ENCODE results near the gene SFN. TPM values are rescaled to one million over a fixed set of nuclear protein-coding genes. Genes with fewer than 3 reads are reported as not detected.

Gene SFN
- total and polyA plus RNA-seq, 2 donors (not counting 1 experiment from before 2014, with no cell fraction given) = 0.09 to 0.34 TPM

- Histone ChIP-seq H3K27ac (ENCODE audit: low read length in 2 of 2) (peak overlapping the region in 1 of 2 donors; percentile 54), H3K4me3 (ENCODE audit: control extremely low read depth in 1 of 5, extremely low read depth in 1 of 5, insufficient read depth in 1 of 5, low read depth in 2 of 5, low read length in 4 of 5) (peak overlapping the region in 1 of 5 experiments; percentile 39), H3K4me1 (ENCODE audit: control insufficient read depth in 2 of 2, insufficient read depth in 2 of 2, low read length in 2 of 2) (peaks cover 40 to 60% of the 10 kb centered on the region in 2 donors), H3K9ac (ENCODE audit: low read length) (no peak overlapping the region), H3K27me3 (replicated peaks in 1 of 4; ENCODE audit: control extremely low read depth in 1 of 4, control insufficient read depth in 3 of 4, insufficient read depth in 4 of 4, low read length in 3 of 4) (peaks cover 0 to 6% (median under 1%) of the 10 kb centered on the region in 4 experiments), H3K36me3 (replicated peaks in 1 of 2; ENCODE audit: control extremely low read depth in 1 of 2, control insufficient read depth in 1 of 2, extremely low read depth in 1 of 2, insufficient read depth in 2 of 2, low read length in 1 of 2) (peaks cover 0 to 5% of the 10 kb centered on the region in 2 experiments), H3K4me2 (replicated peaks; ENCODE audit: low read depth, low read length, poor library complexity, severe bottlenecking) (peak overlapping the region; percentile 36), H3K79me2 (ENCODE audit: control insufficient read depth, insufficient read depth, low read length) (peaks cover 17% of the 10 kb centered on the region), H2AFZ (ENCODE audit: insufficient read depth, low read depth, low read length, poor library complexity, severe bottlenecking) (no peak overlapping the region), H3K9me3 (ENCODE audit: control extremely low read depth in 1 of 3, control insufficient read depth in 2 of 3, insufficient read depth in 1 of 3, low read length in 2 of 3) (no peaks in the 10 kb centered on the region), H4K20me1 (ENCODE audit: control insufficient read depth, insufficient read depth, low read length, poor library complexity, severe bottlenecking) (peaks cover 14% of the 10 kb centered on the region)
- intact Hi-C loops (cut with micrococcal nuclease) = no loop called here
- CTCF ChIA-PET = interaction anchor here (0.8 to 4.4 kb wide), 5 partner anchors 8 to 40 kb away, joined by 3 to 19 read pairs (median 8); no protein-coding TSS in a partner anchor
- 49% methylated on average over 4 of the region's 4 CpGs for WGBS (ENCODE audit: insufficient coverage)
- POLR2A ChIA-PET = interaction anchor here (0.6 to 1.0 kb wide), 4 partner anchors 10 to 131 kb away, joined by 3 to 5 read pairs (median 4); no protein-coding TSS in a partner anchor
- DNase-seq (peak; percentile 71), ATAC-seq (ENCODE audit: low read depth) (no peak)
- H3K4me1 Mint-ChIP-seq = peaks cover 62% of the 10 kb centered on the region
- H3K27me3 Mint-ChIP-seq = no peaks in the 10 kb centered on the region
- no peak for TF ChIP-seq CTCF (IDR thresholded peaks at IDR 0.05)
- TF ChIP-seq EZH2 (IDR thresholded peaks at IDR 0.05; ENCODE audit: borderline replicate concordance, insufficient read depth, low read depth, low read length, poor library complexity, severe bottlenecking) = no peak
- no peaks in the 10 kb centered on the region for H3K9me3 Mint-ChIP-seq (ENCODE audit: insufficient read depth)
- H3K27ac Mint-ChIP-seq = peak overlapping the region; percentile 84
- H3K4me3 Mint-ChIP-seq = peak overlapping the region; percentile 87
Observed at GRCh38 chr1:26828411-26828991, 34.4 kb upstream of the SFN start.
